NK-92 (cell line): ENCODE measurements around the gene PRDM12.

ENCODE experiments used
- DNase-seq: peaks from one replicate; lab custom pipeline; 2025; ENCODE audit not compliant: unreplicated experiment; lab: John Stamatoyannopoulos, UW

Gene PRDM12

GRCh38 chr9:130687615-130688014 lies 23.2 kb downstream of the PRDM12 start:
- no peak for DNase-seq

DNA sequence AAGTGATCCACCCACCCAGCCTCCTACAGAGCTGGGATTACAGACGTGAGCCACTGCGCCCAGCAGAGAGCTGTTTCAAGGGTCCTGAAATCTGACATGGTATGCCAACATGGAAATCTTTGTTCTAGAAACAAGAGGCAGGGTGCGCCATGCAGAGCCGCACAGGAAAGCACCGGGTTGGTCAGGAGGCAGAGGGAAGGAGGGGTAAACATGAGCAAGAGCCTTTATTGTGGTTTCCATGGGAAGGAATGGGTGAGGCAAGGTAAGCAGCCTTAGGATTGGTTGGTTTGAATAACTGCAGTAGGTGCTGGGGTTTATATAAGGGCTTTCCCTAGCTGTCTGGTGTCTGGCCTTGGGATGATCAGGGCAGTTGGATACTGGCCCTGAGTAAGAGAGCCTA lies 23.7 kb downstream of the PRDM12 start:
- DNase-seq, result no peak

GRCh38 chr9:130689572-130689936 lies 25.2 kb downstream of the PRDM12 start:
- no peak for DNase-seq

GRCh38 chr9:130689937-130690700 lies 25.7 kb downstream of the PRDM12 start:
- no peak for DNase-seq

DNA sequence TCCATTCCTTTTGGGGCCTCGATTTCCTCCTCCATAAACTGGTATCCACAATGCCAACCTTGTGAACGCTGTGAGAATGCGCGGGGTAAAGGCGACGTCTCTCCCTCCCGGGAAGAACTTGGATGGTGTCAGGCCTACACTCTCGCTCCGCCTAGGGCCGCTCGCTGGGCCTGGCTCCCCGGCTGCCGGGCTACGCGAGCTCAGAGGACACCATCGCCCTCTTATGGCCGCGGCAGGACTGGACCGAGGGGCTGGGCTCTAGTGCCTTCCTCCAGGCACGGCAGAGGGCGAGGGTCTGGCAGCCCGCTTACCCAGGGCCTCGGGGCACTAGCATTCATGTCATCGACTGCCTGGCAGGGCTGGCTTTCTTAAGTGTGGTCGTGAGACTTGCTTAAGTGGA lies 27.9 kb downstream of the PRDM12 start:
- no peak for DNase-seq

- no peak for DNase-seq
Measured at GRCh38 chr9:130693101-130693425, 28.7 kb downstream of the PRDM12 start.

DNA sequence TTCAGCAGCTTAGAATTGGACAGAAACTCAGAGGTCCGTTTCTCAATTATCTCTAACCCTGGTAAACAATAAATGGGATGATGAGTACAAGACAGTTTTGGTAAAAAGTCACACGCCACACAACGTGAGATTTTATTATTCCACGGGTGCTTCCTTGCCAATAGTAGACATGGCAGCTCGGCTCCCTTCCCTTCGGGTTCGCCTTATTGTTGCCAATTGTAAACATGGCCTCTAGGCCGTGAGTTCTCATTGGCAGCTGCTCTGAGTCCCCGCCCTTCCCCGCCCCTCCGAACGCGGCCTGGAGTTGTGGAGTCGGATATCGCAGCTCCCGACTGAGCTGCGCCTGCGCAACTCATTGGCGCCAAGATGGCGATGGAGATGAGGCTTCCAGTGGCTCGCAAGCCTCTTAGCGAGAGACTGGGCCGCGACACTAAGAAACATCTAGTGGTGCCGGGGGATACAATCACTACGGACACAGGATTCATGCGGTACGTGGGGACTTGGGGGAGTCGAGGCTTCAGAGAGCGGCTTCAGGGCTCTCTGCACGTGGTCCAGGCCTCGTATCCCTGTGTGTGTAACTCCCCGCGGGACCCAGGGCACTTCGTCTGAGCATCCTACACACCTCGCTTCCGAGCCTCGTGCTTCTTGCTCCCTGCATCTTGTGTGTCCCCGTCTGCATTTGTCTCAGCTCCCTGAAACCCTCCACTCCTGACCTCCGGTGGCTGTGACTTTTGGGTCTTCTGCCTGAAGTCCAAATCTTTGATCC lies 29.2 kb downstream of the PRDM12 start, which contains the start of gene EXOSC2:
EXOSC2 (plus strand) TSS at position 355 of the 766 bp plus-strand sequence; CDS start at position 367, 12 bp downstream.
- peak; percentile 88 for DNase-seq

GRCh38 chr9:130694205-130694604 lies 29.8 kb downstream of the PRDM12 start:
- no peak for DNase-seq

GRCh38 chr9:130696139-130696650 lies 31.8 kb downstream of the PRDM12 start:
- no peak for DNase-seq

DNA sequence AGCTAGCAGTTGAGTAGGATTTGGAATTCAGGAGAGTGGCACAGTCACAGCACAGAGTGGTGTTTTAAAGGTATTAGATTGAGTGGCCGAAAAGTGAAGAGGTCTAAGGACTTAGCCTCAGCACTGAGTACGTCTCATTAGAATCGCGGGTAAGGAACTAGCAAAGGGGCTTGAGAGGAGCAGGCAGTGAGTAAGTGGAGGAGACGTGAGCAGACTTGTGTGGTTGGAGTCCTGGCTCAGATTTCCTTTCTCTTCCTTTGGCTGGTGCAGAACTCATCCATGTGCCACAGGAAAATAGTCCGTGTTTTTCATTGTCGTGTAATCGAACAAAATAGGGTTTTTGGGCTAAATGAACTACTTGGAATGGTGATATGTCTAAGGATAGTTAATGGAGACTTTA lies 32.6 kb downstream of the PRDM12 start:
- DNase-seq, result no peak

DNA sequence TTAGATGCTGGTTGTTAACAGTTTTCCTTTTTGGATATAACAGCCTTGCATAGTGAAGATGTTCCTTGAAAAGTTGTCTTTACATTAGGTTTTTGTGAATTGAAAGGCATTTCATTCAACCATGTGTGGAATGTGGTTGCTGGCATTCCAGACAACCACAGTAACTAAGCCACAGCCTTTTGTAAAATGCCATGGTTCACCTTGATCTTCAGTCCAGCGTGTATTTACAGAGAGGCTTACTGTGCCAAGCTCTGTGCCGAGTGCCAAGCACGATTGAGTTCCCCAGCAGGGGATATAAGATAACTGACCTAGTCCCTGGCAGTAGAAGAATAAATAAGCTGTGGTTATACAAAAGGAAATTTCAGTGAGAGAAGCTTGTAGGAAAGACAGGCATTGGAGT lies 34.1 kb downstream of the PRDM12 start:
- no peak for DNase-seq

GRCh38 chr9:130699047-130699446 lies 34.7 kb downstream of the PRDM12 start:
- DNase-seq, result no peak

DNA sequence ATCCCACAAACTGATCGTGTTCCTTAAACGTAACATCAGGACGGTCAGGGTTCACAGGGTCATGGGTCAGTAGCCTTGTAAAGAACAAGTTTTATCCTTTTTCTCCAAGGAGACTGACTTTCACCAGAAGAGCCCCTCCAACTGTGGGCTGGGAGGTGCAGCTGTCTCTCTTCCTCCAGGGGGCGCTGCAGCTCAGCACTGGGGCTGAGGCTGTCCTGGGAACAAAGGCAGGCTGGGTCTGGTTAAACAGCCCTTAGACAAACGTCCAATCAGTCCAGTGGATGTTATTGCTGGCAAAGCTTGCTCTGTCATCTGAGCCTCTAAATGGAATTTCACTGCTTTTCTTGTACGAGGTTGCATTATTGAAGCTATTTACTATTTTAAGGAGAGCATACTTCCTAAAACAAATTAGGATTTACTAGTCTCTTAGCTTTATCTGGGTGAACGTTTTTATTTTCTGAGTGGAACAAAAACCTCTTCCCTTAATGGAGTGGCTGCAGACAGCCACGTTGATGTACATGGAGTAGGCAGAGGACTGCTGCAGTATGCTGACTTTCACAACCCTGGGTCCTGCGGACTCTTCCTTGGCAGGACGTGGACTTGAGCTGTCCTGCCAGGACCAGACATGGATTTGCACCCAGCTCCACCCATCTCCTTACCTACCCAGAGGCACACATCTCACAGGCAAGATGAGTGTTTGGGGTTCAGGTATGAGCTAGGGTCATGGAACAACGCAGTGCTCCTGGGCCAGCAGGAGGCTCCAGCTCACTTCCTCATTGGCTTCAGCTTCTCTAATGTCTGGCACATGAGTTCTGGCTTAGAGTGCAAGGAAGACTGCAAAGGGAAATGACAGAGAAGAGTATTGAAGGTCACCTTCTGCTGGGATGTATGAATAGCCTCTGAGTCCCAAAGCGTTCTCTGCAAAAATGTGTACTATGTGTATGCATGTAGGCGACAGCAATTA lies 36.9 kb downstream of the PRDM12 start:
- DNase-seq, result no peak

DNA sequence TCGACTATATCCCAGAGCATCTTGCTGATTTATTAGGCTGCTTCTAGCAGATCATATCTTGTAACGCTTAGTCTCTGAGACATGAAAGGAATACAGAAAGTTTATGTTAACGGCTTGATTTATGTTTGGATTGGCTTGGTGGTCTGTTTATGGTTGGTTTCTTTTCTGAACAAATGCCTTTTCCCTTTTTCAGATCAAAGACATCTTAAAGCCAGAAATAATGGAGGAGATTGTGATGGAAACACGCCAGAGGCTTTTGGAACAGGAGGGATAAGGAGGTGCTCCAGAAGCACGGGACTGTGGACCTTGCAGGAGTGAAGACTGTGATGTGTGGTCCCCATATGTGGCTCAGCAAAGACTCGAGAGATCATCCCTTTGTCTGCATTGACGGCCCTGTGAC lies 39.1 kb downstream of the PRDM12 start:
- no peak for DNase-seq

GRCh38 chr9:130707225-130707976 lies 43.0 kb downstream of the PRDM12 start:
- no peak for DNase-seq

DNA sequence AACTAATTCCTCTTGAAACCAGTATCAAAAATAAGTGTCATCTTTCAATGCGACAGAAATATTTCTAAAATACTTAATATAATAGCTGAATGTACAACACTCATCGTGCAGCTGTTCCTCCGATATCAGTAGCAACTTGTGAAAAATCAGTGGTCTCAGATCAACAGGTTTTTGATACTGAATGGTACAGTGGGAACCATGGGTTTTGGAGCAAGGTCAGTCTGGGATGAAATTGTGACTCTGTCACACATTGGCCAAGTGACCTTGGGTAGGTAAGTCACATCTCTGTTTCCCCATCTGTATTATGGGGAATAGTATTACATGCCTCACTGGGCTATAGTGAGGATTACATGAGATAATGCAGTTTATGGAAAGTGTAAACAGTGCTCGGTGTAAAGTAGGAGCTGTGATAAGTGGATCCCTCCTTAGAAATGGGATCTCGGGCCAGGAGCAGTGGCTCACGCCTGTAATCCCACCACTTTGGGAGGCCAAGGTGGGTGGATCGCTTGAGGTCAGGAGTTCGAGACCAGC lies 46.5 kb downstream of the PRDM12 start:
- no peak for DNase-seq

GRCh38 chr9:130711469-130711868 lies 47.1 kb downstream of the PRDM12 start:
- DNase-seq, result no peak

GRCh38 chr9:130712564-130713285 lies 48.3 kb downstream of the PRDM12 start:
- peak; percentile 75 for DNase-seq

DNA sequence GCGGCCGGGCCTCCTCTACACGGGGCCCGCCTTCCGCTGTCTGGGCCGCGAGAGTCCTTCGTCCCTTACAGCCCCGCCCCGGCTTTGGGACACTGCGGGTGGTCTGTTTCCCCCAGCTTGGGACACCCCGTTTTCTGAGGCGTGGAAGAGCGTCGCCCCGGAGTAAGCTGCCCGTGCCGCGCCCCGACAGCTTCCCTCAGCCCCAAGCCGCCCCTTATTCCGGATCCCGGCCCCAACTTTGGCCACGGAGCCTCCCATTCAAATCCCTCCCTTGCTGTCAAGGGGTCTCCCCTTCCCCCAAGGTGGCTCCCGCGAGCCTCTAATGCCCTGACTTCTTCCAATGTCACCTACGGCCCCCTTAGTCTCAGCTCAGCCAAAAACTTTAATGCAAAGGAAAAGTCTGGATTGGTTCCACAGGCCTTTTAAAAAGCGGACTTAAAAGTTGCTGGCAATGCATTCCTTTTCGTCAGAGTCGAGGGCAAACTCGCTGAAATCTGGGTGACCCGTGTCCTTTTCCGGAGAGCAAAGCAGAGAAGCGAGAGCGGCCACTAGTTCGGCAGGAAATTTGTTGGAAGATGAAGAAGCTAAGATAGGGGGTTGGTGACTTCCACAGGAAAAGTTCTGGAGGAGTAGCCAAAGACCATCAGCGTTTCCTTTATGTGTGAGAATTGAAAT lies 49.0 kb downstream of the PRDM12 start:
- DNase-seq, result no peak
